ENCODE results near the gene ASTN1.

DNA sequence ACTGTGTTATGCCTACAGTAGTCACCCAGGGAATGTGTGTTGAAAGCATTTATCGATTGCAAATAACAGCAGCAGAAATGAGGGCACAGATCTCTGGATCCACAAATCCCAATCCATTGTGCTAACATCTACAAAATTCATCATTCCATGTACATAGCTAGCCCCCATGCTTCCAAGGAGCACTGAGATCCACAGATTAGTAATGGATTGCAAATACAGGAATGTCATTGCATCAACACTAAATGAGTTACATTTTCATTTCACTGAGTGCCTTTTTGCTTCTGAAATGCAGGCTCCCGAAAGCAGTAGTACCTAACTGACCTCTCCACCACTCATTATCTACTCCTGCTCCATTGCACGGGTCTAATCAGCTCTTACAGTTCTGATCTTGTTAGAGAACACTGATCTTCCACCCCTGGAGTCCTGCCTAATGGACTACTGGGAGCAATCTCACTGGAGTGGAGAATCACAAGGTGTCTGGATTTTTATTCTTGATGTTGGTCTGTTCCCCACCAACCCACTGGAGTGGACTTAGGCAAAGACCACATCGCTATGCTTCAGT is 30.5 kb downstream of the ASTN1 start:
- TF ChIP-seq SP1 (IDR thresholded peaks at IDR 0.05) = no peak
- TF ChIP-seq ELF4 (IDR thresholded peaks at IDR 0.05) = no peak
- TF ChIP-seq SUZ12 (IDR thresholded peaks at IDR 0.05) = no peak
- no peak for TF ChIP-seq BHLHE40 (IDR thresholded peaks at IDR 0.05; ENCODE audit: borderline replicate concordance)
- TF ChIP-seq ZNF384 (IDR thresholded peaks at IDR 0.05) = no peak
- TF ChIP-seq ARNT (IDR thresholded peaks at IDR 0.05) = no peak
- no peak for TF ChIP-seq FOXA1 (IDR thresholded peaks at IDR 0.05)

Data from HEK293T (cell line).